DMS114 treated with DMSO at 0.1 percent for 48 hours (cell line): Measurements from ENCODE around the gene SDF2.
"Not testable (repeated sequence)": the region's sequence is repeated elsewhere in the genome, so short reads cannot be mapped to it uniquely, and the experiment has no call there.

Experiments used
- DNase-seq: peaks from one replicate; lab custom pipeline; 2025; ENCODE audit not compliant: unreplicated experiment; lab: John Stamatoyannopoulos, UW

SDF2 gene

GRCh38 chr17:28685366-28685765 lies 23.7 kb upstream of the SDF2 start:
- no peak for DNase-seq

- DNase-seq, result peak; percentile 16
These were observed 23.3 kb upstream of the SDF2 start for GRCh38 chr17:28684963-28685362.

GRCh38 chr17:28682655-28683054 lies 20.9 kb upstream of the SDF2 start:
- no peak for DNase-seq

GRCh38 chr17:28675980-28676379 lies 14.3 kb upstream of the SDF2 start:
- DNase-seq, result no peak

- DNase-seq, result no peak
These were observed 13.8 kb upstream of the SDF2 start for GRCh38 chr17:28675490-28675889.

GRCh38 chr17:28669918-28670317 lies 8.2 kb upstream of the SDF2 start:
- DNase-seq, result no peak

- no peak for DNase-seq
These were observed 6.2 kb upstream of the SDF2 start for GRCh38 chr17:28667870-28668269.

- DNase-seq, result no peak
These were observed 4.3 kb upstream of the SDF2 start for GRCh38 chr17:28665994-28666393.

GRCh38 chr17:28663723-28664122 lies 2.0 kb upstream of the SDF2 start:
- DNase-seq, result no peak

GRCh38 chr17:28662527-28662829 lies 772 bp upstream of the SDF2 start:
- no peak for DNase-seq

- DNase-seq, result not testable (repeated sequence)
These were observed 2.2 kb downstream of the SDF2 start for GRCh38 chr17:28659497-28659881.

GRCh38 chr17:28658766-28659496 lies 2.8 kb downstream of the SDF2 start:
- DNase-seq, result not testable (repeated sequence)

GRCh38 chr17:28658342-28658741 lies 3.4 kb downstream of the SDF2 start:
- not testable (repeated sequence) for DNase-seq

GRCh38 chr17:28657756-28658155 lies 4.0 kb downstream of the SDF2 start:
- DNase-seq, result no peak

GRCh38 chr17:28655160-28655559 lies 6.5 kb downstream of the SDF2 start:
- DNase-seq, result no peak

GRCh38 chr17:28648698-28649097 lies 13.0 kb downstream of the SDF2 start:
- no peak for DNase-seq

- DNase-seq, result no peak
These were observed 15.5 kb downstream of the SDF2 start for GRCh38 chr17:28646039-28646754.

GRCh38 chr17:28645576-28645939 lies 16.1 kb downstream of the SDF2 start:
- DNase-seq, result peak; percentile 41

- peak; percentile 85 for DNase-seq
These were observed 16.7 kb downstream of the SDF2 start, which contains the start of gene BLTP2 for GRCh38 chr17:28644787-28645575. Gene BLTP2 (minus strand): TSS chr17:28645158. CDS start chr17:28645056, 102 bp downstream.

GRCh38 chr17:28643983-28644786 lies 17.5 kb downstream of the SDF2 start:
- DNase-seq, result peak; percentile 17

- no peak for DNase-seq
These were observed 20.1 kb downstream of the SDF2 start for GRCh38 chr17:28641579-28641978.
